Transverse colon (tissue), 4 donors: Measurements from ENCODE around the gene CEP126.

Source experiments
- CTCF ChIP-seq, 5 experiments: fragments of 200-600 bp in 3 of 5; fragments of 450-650 bp in 2 of 5; sonication (generic) in 3 of 5; IDR thresholded peaks; 1 replicate in 2 of 5; 2 replicates in 3 of 5; pipeline ENCODE4 v1.5.1; 2016 to 2017; ENCODE audit warnings: antibody characterized with exemption in 5 of 5, inconsistent platforms in 3 of 5, mild to moderate bottlenecking in 2 of 5, moderate library complexity in 1 of 5
- EP300 ChIP-seq: sonication (generic); formaldehyde crosslinking; IDR thresholded peaks from one replicate; pipeline ENCODE4 v1.6.1; 2017; ENCODE audit warnings: antibody characterized with exemption, low read depth
- POLR2A ChIP-seq: fragments of 450-650 bp; IDR thresholded peaks from one replicate; pipeline ENCODE4 v1.6.1; 2016; ENCODE audit warnings: antibody characterized with exemption, mild to moderate bottlenecking, moderate library complexity
- POLR2AphosphoS5 ChIP-seq, 3 donors: sonication (generic); formaldehyde crosslinking; IDR thresholded peaks; one replicate each; pipeline ENCODE4 v1.6.1; 2016; ENCODE audit warnings: antibody characterized with exemption in 3 of 3

- TF ChIP-seq POLR2A: no peak
- no peak for TF ChIP-seq CTCF (IDR thresholded peaks at IDR 0.05)
- no peak for TF ChIP-seq POLR2AphosphoS5 (IDR thresholded peaks at IDR 0.05)
- TF ChIP-seq EP300: no peak
These were observed 90.5 kb downstream of the CEP126 start for GRCh38 chr11:102005306-102005705.
